ENCODE data around the gene PCBP3. TPM values are rescaled to one million over a fixed set of nuclear protein-coding genes. Genes with fewer than 3 reads are reported as not detected.

The PCBP3 gene
- total and polyA plus RNA-seq, 2 of the 8 experiments (the other 6 are each of a cell fraction or from before 2014, with no cell fraction given) = 3.5 to 6.3 TPM

DNA sequence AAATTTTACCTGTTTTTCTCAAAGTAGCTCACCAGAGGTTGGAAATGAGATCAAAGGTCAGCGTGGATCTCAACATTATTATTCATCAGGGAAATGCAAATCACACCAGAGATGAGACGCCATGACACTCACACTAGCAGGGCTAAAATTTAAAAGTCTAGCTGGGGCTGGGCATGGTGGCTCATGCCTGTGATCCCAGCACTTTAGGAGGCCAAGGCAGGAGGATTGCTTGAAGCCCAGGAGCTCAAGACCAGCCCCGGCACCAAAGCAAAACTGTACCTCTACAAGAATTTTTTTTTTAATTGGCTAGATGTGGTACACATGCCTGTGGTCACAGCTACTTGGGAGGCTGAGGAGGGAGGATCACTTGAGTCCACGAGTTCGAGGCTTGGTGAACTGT, 41.4 kb upstream of the PCBP3 start:
- no peak overlapping the region for H3K23ac ChIP-seq (ENCODE audit: insufficient read length)
- no peak overlapping the region for H3K56ac ChIP-seq (replicated peaks; ENCODE audit: insufficient read length, low read depth, low read length)
- H3K36me3 ChIP-seq (ENCODE audit: control insufficient read depth in 2 of 4, insufficient read depth in 4 of 4, low read length in 3 of 4) = no peaks in the 10 kb centered on the region
- no peak overlapping the region for H4K5ac ChIP-seq (ENCODE audit: insufficient read length, low read depth, low read length)
- H3K79me1 ChIP-seq (ENCODE audit: low read depth, low read length) = no peaks in the 10 kb centered on the region
- no peaks in the 10 kb centered on the region for H3K23me2 ChIP-seq (ENCODE audit: low read depth, low read length)
- H2BK20ac ChIP-seq (ENCODE audit: low read length) = no peak overlapping the region
- no peak overlapping the region for H4K8ac ChIP-seq (ENCODE audit: extremely low read depth, insufficient read depth, low read length)
- no peak overlapping the region for H3K4me3 ChIP-seq (ENCODE audit: extremely low read depth in 1 of 4, insufficient read depth in 2 of 4, low read depth in 3 of 4, low read length in 4 of 4)
- no peak overlapping the region for H3K9ac ChIP-seq (replicated peaks in 1 of 4; ENCODE audit: extremely low read depth in 1 of 4, low read depth in 3 of 4, low read length in 3 of 4)
- no peak overlapping the region for H2BK12ac ChIP-seq (ENCODE audit: low read depth, low read length)
- H2AK5ac ChIP-seq (ENCODE audit: low read depth, low read length) = no peak overlapping the region
- no peak overlapping the region for H3K14ac ChIP-seq (ENCODE audit: insufficient read length)
- H3K4ac ChIP-seq (replicated peaks; ENCODE audit: insufficient read length, low read depth, low read length) = no peak overlapping the region
- no peak overlapping the region for H3K18ac ChIP-seq (ENCODE audit: extremely low read depth, low read length)
- H3K27me3 ChIP-seq (replicated peaks in 1 of 4; ENCODE audit: control insufficient read depth in 3 of 4, extremely low read depth in 1 of 4, insufficient read depth in 3 of 4, low read length in 3 of 4) = peaks cover 0 to 3% (median 0%) of the 10 kb centered on the region in 4 experiments; a peak in 1 of 7 replicates
- CTCF ChIA-PET (ENCODE audit: partially characterized antibody) = interaction anchor here (1.0 kb wide), 1 partner anchor 218 kb away, joined by 4 read pairs; no protein-coding TSS in a partner anchor
- H2BK120ac ChIP-seq (replicated peaks; ENCODE audit: low read depth, low read length) = no peak overlapping the region
- 88% methylated on average over 5 of the region's 5 CpGs; no CpG with 5 or more reads in 1 of the 2 experiments for WGBS, 2 experiments (ENCODE audit: extremely low coverage in 1 of 2, insufficient coverage in 1 of 2, insufficient read length in 1 of 2, insufficient replicate concordance in 2 of 2, low coverage in 1 of 2, low lambda C conversion rate in 2 of 2, missing lambda C conversion rate in 1 of 2)
- H3K27ac ChIP-seq (ENCODE audit: low read depth, low read length) = no peak overlapping the region
- no peak overlapping the region for H2BK5ac ChIP-seq (ENCODE audit: low read depth, low read length)
- no peak overlapping the region for H2AFZ ChIP-seq (ENCODE audit: low read length)
- no peak overlapping the region for H3K4me2 ChIP-seq (ENCODE audit: insufficient read depth in 1 of 2, low read depth in 2 of 2, low read length in 2 of 2)
- H3K4me1 ChIP-seq (replicated peaks in 1 of 4; ENCODE audit: control insufficient read depth in 3 of 4, insufficient read depth in 4 of 4, low read length in 3 of 4) = no peaks in the 10 kb centered on the region
- no peak overlapping the region for H2BK15ac ChIP-seq (ENCODE audit: low read length)
- H4K91ac ChIP-seq (replicated peaks; ENCODE audit: insufficient read length, low read length) = no peak overlapping the region
- no peaks in the 10 kb centered on the region for H4K20me1 ChIP-seq (replicated peaks in 1 of 2; ENCODE audit: control insufficient read depth in 1 of 2, insufficient read depth in 2 of 2, low read length in 2 of 2)
- peaks cover 4 to 14% of the 10 kb centered on the region in 2 experiments; a peak in 2 of 4 replicates for H3K9me3 ChIP-seq (ENCODE audit: insufficient read depth in 2 of 2, low read depth in 1 of 2, low read length in 1 of 2)
- POLR2A ChIA-PET (ENCODE audit: partially characterized antibody) = interaction anchor here (0.7 kb wide), 1 partner anchor 46 kb away, joined by 3 read pairs; no protein-coding TSS in a partner anchor
- DNase-seq (ENCODE audit: low read depth in 1 of 2, low spot score in 2 of 2) (no peak), FAIRE-seq (no peak)
- no peaks in the 10 kb centered on the region for H3K79me2 ChIP-seq (ENCODE audit: control insufficient read depth in 1 of 2, insufficient read depth in 2 of 2, low read length in 2 of 2)
- TF ChIP-seq BCL11A (IDR thresholded peaks at IDR 0.05; ENCODE audit: low read depth in 2 of 2, low read length in 2 of 2) = no peak
- no peak for TF ChIP-seq POLR2AphosphoS5 (IDR thresholded peaks at IDR 0.05; ENCODE audit: low read depth, low read length)
- TF ChIP-seq MAFK (IDR thresholded peaks at IDR 0.05; ENCODE audit: low read depth, low read length) = no peak
- TF ChIP-seq RXRA (IDR thresholded peaks at IDR 0.05; ENCODE audit: insufficient read depth, low read depth, low read length) = no peak
- TF ChIP-seq CTBP2 (IDR thresholded peaks at IDR 0.05; ENCODE audit: borderline replicate concordance, insufficient read depth, insufficient read length, low read length) = no peak
- TF ChIP-seq, protein P1, sequence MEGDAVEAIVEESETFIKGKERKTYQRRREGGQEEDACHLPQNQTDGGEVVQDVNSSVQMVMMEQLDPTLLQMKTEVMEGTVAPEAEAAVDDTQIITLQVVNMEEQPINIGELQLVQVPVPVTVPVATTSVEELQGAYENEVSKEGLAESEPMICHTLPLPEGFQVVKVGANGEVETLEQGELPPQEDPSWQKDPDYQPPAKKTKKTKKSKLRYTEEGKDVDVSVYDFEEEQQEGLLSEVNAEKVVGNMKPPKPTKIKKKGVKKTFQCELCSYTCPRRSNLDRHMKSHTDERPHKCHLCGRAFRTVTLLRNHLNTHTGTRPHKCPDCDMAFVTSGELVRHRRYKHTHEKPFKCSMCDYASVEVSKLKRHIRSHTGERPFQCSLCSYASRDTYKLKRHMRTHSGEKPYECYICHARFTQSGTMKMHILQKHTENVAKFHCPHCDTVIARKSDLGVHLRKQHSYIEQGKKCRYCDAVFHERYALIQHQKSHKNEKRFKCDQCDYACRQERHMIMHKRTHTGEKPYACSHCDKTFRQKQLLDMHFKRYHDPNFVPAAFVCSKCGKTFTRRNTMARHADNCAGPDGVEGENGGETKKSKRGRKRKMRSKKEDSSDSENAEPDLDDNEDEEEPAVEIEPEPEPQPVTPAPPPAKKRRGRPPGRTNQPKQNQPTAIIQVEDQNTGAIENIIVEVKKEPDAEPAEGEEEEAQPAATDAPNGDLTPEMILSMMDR (IDR thresholded peaks at IDR 0.05; ENCODE audit: control extremely low read depth in 1 of 3, insufficient read depth in 1 of 3, low read depth in 1 of 3, low read length in 3 of 3) = no peak
- TF ChIP-seq SIX5 (IDR thresholded peaks at IDR 0.05; ENCODE audit: low read depth, low read length) = no peak
- no peak for TF ChIP-seq HDAC6 (IDR thresholded peaks at IDR 0.05; ENCODE audit: low read depth, low read length)
- TF ChIP-seq EP300 (IDR thresholded peaks at IDR 0.05; ENCODE audit: borderline replicate concordance in 1 of 2, low read depth in 2 of 2, low read length in 2 of 2) = no peak
- TF ChIP-seq KDM5A (IDR thresholded peaks at IDR 0.05; ENCODE audit: low read length) = no peak
- TF ChIP-seq, protein P2, sequence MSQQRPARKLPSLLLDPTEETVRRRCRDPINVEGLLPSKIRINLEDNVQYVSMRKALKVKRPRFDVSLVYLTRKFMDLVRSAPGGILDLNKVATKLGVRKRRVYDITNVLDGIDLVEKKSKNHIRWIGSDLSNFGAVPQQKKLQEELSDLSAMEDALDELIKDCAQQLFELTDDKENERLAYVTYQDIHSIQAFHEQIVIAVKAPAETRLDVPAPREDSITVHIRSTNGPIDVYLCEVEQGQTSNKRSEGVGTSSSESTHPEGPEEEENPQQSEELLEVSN (IDR thresholded peaks at IDR 0.05) = no peak
